Hematopoietic multipotent progenitor cell treated with erythropoietin and hydrocortisone succinate and interleukin-3 and kit ligand, for 17 days (in vitro differentiated cells): ENCODE data around the gene POP4.
A peak's percentile ranks its signal among the peaks of the same experiment; 100 is the strongest.

Experiments used
- DNase-seq: peaks from one replicate; pipeline ENCODE4 v3.0.0-alpha.2; 2015; ENCODE audit warnings: low spot score

Gene POP4

GRCh38 chr19:29663861-29664752 is 58.0 kb downstream of the POP4 start:
- no peak for DNase-seq

- DNase-seq = no peak
Measured at GRCh38 chr19:29664753-29665214, 58.7 kb downstream of the POP4 start.

- peak; percentile 55 for DNase-seq
Measured at GRCh38 chr19:29665215-29665825, 59.2 kb downstream of the POP4 start, which contains the start of gene PLEKHF1. Gene PLEKHF1 (plus strand): TSS chr19:29665461. CDS start chr19:29673840, 8,379 bp downstream.

GRCh38 chr19:29665826-29666577 is 59.9 kb downstream of the POP4 start:
- no peak for DNase-seq
